Activated naive CD4-positive, alpha-beta T cell treated with anti-CD3 and anti-CD28 coated beads for 36 hours (primary cell): ENCODE results near the gene GTF3C4. TPM values are rescaled to one million over a fixed set of nuclear protein-coding genes. Genes with fewer than 3 reads are reported as not detected.

Source experiments
- CTCF ChIA-PET: fragments of 350-600 bp; sonication (Branson Sonifier 250); formaldehyde crosslinking; loops from one replicate; lab custom pipeline; 2021; ENCODE audit warnings: antibody characterized with exemption; lab: Charles Lee
- DNase-seq: peaks from one replicate; pipeline ENCODE4 v3.0.0-alpha.2; 2020
- H3K27ac Mint-ChIP-seq: one replicate; pipeline ENCODE4 v1.8.0; 2021; ENCODE audit warnings: mild to moderate bottlenecking, mixed read lengths
- H3K27me3 Mint-ChIP-seq: one replicate; pipeline ENCODE4 v1.8.0; 2021; ENCODE audit warnings: low read depth, mixed read lengths
- H3K36me3 Mint-ChIP-seq: one replicate; pipeline ENCODE4 v1.8.0; 2021; ENCODE audit warnings: low read depth, mixed read lengths
- H3K4me1 Mint-ChIP-seq: one replicate; pipeline ENCODE4 v1.8.0; 2021; ENCODE audit warnings: low read depth, mixed read lengths
- H3K4me3 Mint-ChIP-seq: one replicate; pipeline ENCODE4 v1.8.0; 2021; ENCODE audit warnings: mild to moderate bottlenecking, moderate library complexity, mixed read lengths
- H3K9me3 Mint-ChIP-seq: one replicate; pipeline ENCODE4 v1.8.0; 2021; ENCODE audit warnings: mixed read lengths
- intact Hi-C: fragments of 100-400 bp; cut with micrococcal nuclease; formaldehyde crosslinking; loops from one replicate; pipeline ENCODE4 v1.15.1; 2023
- total RNA-seq, 2 experiments: library from RNA; stranded (reverse); gene quantifications; one replicate each; pipeline ENCODE4 v1.2.3, GENCODE V29; 2021

The GTF3C4 gene
- total RNA-seq, 2 experiments from 2014 or later, result 8.2 to 9.4 TPM

GRCh38 chr9:132742821-132743311 lies 72.6 kb downstream of the GTF3C4 start:
- peaks cover 40% of the 10 kb centered on the region for H3K27me3 Mint-ChIP-seq

DNA sequence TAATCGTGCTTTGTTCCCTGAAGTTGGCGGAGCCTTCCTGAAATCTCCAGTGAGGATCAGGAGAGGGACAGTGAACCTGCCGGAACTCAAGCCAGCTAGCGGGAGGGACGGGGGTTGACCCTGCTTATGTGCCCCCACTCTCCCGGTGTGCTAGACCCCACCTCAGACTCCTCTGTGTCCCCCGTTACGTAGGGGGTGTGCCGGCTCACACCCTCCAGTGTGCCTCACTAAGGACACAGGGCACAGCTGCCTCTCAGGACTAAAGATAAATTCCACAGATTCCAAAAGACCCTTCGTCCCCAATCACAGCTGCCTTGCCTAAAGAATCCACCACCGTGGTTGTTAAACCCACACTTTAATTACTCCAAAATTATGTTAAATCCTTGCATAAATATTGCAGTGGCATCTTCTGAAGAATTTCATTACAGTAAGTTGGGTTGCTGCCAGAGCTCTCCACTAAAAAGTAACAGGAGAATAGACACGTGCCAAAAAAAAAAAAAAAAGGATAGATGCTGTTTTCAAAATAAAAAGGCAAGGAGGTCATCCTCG lies 73.7 kb downstream of the GTF3C4 start:
- no peak overlapping the region for H3K27ac Mint-ChIP-seq
- peaks cover 5% of the 10 kb centered on the region for H3K4me1 Mint-ChIP-seq
- DNase-seq, result no peak
- CTCF ChIA-PET, result no interaction called here
- intact Hi-C loops, result no loop called here
- no peaks in the 10 kb centered on the region for H3K36me3 Mint-ChIP-seq
- no peaks in the 10 kb centered on the region for H3K9me3 Mint-ChIP-seq
- H3K27me3 Mint-ChIP-seq, result peaks cover 40% of the 10 kb centered on the region
- no peak overlapping the region for H3K4me3 Mint-ChIP-seq

More at GRCh38 chr9:132742821-132743311, 72.6 kb downstream of the GTF3C4 start:
- H3K4me1 Mint-ChIP-seq, result peaks cover 5% of the 10 kb centered on the region
- no peak for DNase-seq
- no peak overlapping the region for H3K4me3 Mint-ChIP-seq
- no peaks in the 10 kb centered on the region for H3K36me3 Mint-ChIP-seq
- intact Hi-C loops, result no loop called here
- CTCF ChIA-PET, result no interaction called here
- H3K9me3 Mint-ChIP-seq, result no peaks in the 10 kb centered on the region
- H3K27ac Mint-ChIP-seq, result no peak overlapping the region

Other genes with a start within 250 kb of the GTF3C4 start
- gene BARHL1, start 87.9 kb upstream of the GTF3C4 start, total RNA-seq, result not detected
- 10 to 100 TPM; 13.7 to 15.0 TPM for gene DDX31, start 481 bp upstream of the GTF3C4 start, total RNA-seq
- not detected for gene AK8, start 207.8 kb downstream of the GTF3C4 start, total RNA-seq
- gene SPACA9, start 208.4 kb downstream of the GTF3C4 start, total RNA-seq, result 1 to 10 TPM; 2.5 to 2.9 TPM